ENCODE results near the gene EARS2. TPM values are rescaled to one million over a fixed set of nuclear protein-coding genes. Genes with fewer than 3 reads are reported as not detected.

Gene EARS2
- total RNA-seq, 2 donors from 2014 or later = 18.2 to 83.1 TPM

GRCh38 chr16:23530062-23530461 lies 27.1 kb downstream of the EARS2 start:
- 92 to 97% methylated on average over 5 of the region's 5 CpGs for WGBS, 2 donors
- Histone ChIP-seq H3K27ac (peak overlapping the region in 2 of 4 donors; percentile 3 to 76), H3K9me3 (no peaks in the 10 kb centered on the region), H3K4me1 (peaks cover 28% of the 10 kb centered on the region), H3K4me3 (no peak overlapping the region), H3K27me3 (no peaks in the 10 kb centered on the region), H3K36me3 (replicated peaks in 1 of 2; ENCODE audit: insufficient read depth in 1 of 2, low read depth in 2 of 2) (peaks cover 0 to 18% of the 10 kb centered on the region in 2 donors)
- no peak for DNase-seq
- ATAC-seq = no peak
- intact Hi-C loops (cut with DNase I) = no loop called here
- TF ChIP-seq CTCF (IDR thresholded peaks at IDR 0.05) (no peak), POLR2A (IDR thresholded peaks at IDR 0.05) (no peak)

GRCh38 chr16:23528644-23529310 lies 28.4 kb downstream of the EARS2 start:
- WGBS, 2 donors = 85 to 92% methylated on average over 10 of the region's 10 CpGs
- DNase-seq (no peak), ATAC-seq (no peak)
- peak overlapping the region; percentile 57 to 76 (median 75) for H3K27ac ChIP-seq
- peaks cover 28% of the 10 kb centered on the region for H3K4me1 ChIP-seq
- no peaks in the 10 kb centered on the region for H3K27me3 ChIP-seq
- H3K36me3 ChIP-seq (replicated peaks in 1 of 2; ENCODE audit: insufficient read depth in 1 of 2, low read depth in 2 of 2) = peaks cover 0 to 10% of the 10 kb centered on the region in 2 donors
- H3K4me3 ChIP-seq = no peak overlapping the region
- intact Hi-C loops (cut with DNase I) = no loop called here
- no peak for TF ChIP-seq POLR2A (IDR thresholded peaks at IDR 0.05)
- TF ChIP-seq CTCF (IDR thresholded peaks at IDR 0.05) = no peak
- no peaks in the 10 kb centered on the region for H3K9me3 ChIP-seq

- intact Hi-C loops (cut with DNase I) = no loop called here
- Histone ChIP-seq H3K4me1 (peaks cover 28% of the 10 kb centered on the region), H3K27me3 (no peaks in the 10 kb centered on the region), H3K4me3 (no peak overlapping the region), H3K9me3 (no peaks in the 10 kb centered on the region), H3K27ac (peak overlapping the region; percentile 57 to 76 (median 75)), H3K36me3 (replicated peaks in 1 of 2; ENCODE audit: insufficient read depth in 1 of 2, low read depth in 2 of 2) (peaks cover 0 to 10% of the 10 kb centered on the region in 2 donors)
- TF ChIP-seq POLR2A (IDR thresholded peaks at IDR 0.05) (peak in 2 of 3 donors; percentile 49 to 57), CTCF (IDR thresholded peaks at IDR 0.05) (no peak)
- ATAC-seq (peak; percentile 96), DNase-seq (peak; percentile 54 to 66 (median 61))
- 18 to 44% methylated on average over 7 to 11 of the region's 11 CpGs for WGBS, 2 donors
Observed at GRCh38 chr16:23527961-23528643, 29.0 kb downstream of the EARS2 start.

- DNase-seq (no peak), ATAC-seq (no peak)
- TF ChIP-seq CTCF (IDR thresholded peaks at IDR 0.05) = no peak
- TF ChIP-seq POLR2A (IDR thresholded peaks at IDR 0.05) = no peak
- Histone ChIP-seq H3K36me3 (replicated peaks in 1 of 2; ENCODE audit: insufficient read depth in 1 of 2, low read depth in 2 of 2) (peaks cover 0 to 10% of the 10 kb centered on the region in 2 donors), H3K27me3 (no peaks in the 10 kb centered on the region), H3K4me3 (no peak overlapping the region), H3K9me3 (no peaks in the 10 kb centered on the region), H3K27ac (no peak overlapping the region), H3K4me1 (peaks cover 28% of the 10 kb centered on the region)
- intact Hi-C loops (cut with DNase I) = no loop called here
- WGBS, 2 donors = 93 to 95% methylated on average over 3 of the region's 3 CpGs
Observed at GRCh38 chr16:23524886-23525285, 32.3 kb downstream of the EARS2 start.
